RCC 7860 (cell line): ENCODE measurements around the gene TPPP.

Source experiments
- DNase-seq: peaks from one replicate; pipeline ENCODE4 v3.0.0-alpha.2; 2015; ENCODE audit warnings: low spot score
- FAIRE-seq: peaks from 2 replicates; lab custom pipeline; 2012; peaks lifted over from hg19 to GRCh38; lab: Jason Lieb, UNC

The TPPP gene

DNA sequence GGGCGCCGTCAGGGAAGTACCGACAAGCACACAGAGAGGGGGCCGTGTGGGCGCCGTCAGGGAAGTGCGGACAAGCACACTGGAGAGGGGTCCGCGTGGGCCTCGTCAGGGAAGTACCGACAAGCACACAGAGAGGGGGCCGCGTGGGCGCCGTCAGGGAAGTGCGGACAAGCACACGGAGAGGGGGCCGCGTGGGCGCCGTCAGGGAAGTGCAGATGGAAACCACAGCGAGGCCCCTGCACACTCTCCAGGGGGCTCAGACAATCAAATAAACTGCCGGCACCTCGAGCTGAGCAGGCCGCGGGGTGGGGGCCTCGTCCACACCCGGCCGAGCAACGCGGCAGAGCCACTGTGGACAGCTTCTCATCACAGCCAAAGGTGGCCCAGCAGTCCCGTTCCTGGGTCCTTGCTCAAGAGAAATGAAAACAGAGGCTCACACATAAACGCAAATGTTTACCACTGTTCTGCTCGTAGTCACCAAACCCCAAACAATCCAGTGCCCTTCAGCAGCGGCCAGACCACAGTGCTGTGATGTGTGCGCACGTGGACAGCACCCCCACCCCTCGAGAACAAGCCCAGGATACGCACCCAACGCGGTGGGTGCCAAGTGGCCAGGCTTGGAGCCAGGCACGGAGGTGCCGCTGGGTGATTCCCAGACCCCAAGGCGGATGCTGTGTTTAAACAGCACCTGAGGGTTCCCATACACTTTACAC lies 24.7 kb downstream of the TPPP start:
- FAIRE-seq (no peak), DNase-seq (no peak)

DNA sequence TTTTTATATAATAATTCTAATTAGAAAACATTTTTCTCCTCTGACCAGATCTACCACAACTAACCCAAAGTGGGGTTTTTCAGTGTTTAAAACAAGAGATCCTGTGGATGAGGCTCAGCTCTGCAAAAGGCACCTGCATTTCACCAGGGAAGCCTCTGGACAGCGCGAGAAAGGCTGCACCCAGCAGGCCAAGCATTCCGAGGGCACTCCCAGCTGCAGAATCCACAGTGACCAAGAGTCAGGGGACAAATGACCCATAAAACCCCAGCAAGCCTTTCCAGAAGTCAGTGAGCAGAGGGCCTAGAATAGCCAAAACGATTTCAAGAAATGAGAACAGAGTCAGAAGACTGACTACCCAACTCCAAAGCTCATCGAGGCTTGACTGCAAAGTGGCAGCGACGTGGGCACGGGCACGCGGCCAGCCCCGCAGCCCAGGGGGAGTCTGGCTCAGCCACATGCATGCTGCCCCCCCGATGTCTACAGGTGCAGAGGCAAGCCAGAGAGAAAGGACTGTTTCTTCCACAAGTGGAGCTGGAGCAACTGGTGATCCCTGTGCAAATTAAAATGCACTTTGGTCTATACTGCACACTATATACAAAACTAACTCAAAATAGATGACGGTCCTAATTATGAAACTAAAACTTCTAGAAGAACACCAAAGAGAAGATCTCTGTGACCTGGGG lies 26.2 kb downstream of the TPPP start:
- no peak for FAIRE-seq
- DNase-seq, result no peak

DNA sequence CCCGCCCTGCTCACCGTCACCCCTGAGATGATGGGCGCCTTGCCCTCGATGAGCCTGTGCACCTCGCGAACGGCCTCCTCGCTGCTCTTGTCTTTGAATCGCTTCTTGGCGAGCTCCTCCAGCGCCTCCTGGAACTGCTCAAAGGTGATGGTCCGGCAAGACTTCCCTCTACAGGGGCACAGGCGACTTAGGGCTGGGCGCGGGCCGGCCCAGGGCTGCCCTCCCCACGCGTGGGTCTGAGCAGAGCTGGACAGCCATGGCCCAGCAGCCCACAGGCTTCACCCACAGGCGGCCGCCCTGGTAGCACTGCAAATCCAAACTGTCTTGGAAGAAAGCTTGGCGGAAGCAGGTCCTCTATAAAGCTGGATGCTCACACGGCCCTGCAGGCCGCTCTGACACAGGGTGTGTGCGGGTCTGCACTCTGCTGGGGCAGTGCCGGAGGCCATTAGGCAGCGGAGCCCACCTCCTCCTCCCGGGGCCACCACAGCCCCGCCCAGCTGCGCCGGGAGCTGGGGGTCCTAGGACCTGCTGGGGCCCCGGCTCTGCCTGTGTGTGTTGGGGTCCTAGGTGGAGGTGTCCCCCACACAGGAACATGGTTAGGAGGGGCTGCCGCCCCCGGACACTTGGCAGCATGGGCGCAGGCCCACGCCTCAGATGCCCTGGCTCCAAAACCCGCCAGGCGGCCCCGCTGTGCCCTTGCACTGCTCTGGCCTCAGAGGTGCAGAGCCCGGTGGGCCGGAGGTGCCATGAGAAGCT lies 27.0 kb downstream of the TPPP start:
- FAIRE-seq (no peak), DNase-seq (no peak)

DNA sequence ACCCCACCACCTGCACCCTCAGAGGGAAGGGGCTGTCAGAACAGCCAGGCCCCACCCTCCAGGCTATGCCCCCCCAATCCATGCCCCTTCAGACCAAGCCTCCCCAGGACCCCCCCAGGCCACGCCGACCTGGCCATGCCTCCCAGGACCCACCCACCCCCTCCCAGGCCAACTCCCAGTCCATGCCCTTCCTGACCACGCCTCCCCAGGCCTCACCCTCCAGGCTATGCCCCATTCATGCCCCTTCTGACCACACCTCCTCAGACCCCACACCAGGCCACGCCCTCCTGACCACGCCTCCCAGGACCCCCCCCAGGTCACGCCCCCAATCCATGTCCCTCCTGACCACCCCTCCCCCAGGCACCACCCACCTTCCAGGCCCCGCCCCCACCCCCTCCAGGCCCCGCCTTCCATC lies 27.6 kb downstream of the TPPP start:
- FAIRE-seq (no peak), DNase-seq (no peak)

DNA sequence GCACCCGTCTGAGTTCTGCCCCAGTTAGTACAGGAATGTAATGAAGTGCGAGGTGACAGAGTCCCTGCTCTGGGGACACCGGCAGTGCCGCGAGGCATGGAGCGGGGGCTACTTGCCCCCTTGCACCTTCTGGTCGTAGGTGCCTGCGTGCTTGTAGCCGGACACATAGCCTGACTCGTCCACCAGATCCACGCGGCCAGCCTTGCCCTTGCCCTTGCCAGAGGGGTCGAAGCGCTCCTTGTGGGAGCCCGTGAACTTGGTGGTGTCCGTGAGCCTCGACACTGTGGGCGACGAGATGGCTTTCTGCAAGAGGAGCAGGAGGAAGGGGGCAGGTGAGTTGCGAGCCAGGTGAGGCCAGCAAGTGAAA lies 28.2 kb downstream of the TPPP start:
- DNase-seq, result no peak
- no peak for FAIRE-seq

DNA sequence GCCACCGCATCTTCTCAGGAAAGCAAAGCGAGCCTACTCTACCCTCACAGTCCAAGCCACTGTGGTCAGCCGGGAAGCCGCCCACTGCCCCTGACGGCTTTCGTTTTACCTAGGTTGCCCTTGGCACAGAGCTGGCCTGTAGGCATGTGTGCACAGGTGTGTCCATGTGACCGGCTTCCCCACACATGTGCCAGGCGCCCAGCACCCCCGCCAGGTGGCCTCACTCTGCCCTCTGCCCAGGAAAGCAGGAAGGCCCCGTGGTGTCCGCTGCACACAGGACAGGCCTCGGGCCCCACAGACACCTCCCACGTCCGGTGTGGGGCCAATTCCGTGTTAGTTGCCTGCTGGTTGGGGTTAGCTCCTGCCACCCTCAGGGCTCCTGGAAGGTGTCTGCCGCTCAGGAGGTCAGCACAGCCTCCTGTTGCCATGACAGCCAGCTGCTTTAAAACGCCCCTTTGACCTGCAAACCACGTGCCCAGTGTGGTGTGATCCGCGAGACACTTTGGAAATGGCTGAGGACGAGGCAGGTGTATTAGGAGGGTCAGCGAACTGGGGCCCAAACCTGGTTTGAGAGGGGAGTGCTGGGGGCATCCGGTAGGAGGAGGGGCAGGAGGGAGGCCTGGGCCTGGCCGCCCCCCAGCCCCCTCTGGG lies 28.7 kb downstream of the TPPP start:
- no peak for DNase-seq
- FAIRE-seq, result no peak

DNA sequence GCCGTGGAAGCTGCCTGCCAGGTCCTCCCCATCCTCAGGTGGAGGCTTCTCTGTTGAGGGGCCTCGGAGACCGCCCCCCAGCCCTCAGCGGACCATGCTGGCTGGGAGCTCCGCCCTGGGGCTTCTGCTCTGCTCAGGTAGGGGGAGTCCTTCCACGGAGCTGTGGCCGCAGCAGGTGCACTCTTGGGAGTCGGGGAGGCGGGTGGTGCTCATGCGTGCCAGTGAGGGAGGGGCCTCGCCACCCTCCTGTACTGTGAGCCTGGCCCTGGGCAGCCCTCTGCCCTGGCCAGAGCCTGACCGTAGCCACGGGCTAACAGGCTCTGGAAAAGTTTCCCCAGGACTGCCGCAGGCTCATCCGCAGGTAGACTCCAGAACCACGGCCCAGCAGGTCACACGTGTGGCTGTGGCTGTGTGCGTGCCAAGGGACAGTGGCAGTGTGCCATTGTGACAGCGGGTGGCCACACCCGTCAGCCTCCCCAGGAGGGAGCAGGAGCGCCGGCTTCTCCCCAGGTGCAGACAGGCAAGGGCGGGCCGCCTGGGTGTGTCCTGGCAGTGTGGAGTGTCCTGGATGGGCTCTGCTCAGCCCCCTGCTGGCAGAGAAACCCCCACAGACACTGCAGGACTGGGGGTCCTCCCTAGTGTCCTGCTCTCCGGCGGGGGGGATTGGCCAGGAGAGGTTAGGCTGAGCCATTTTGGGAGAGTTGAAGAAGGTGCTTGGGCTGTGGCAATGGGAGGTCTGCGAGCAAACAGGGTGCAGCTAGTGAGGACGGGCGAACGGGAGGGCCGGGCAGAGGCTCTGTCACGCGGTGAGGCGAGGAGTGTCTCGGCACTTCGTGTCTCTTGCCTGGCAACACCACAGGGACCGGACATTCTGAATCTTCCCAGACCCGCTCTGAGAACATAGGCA lies 29.5 kb downstream of the TPPP start:
- FAIRE-seq, result no peak
- DNase-seq, result no peak

DNA sequence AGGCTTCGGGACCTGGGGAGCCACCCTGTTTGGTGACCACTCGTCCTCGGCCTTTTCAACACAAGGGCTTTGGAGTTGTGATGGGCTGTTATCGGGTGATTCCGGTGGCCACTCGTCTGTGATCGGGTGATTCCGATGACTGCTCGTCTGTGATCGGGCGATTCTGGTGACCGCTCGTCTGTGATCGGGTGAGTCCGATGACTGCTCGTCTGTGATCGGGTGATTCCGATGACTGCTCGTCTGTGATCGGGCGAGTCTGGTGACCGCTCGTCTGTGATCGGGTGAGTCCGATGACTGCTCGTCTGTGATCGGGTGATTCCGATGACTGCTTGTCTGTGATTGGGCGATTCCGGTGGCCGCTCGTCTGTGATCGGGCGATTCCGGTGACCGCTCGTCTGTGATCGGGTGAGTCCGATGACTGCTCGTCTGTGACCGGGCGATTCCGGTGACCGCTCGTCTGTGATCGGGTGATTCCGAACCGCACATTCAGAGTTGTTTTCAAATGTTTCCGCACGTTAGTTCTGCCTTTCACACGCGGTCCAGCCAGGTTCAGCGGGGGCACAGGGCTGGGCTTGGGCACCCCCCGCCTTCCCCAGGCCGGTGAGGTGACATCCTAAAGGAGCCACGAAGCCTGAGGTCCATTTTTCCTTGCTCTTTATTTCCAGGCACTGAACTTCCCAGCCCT lies 30.3 kb downstream of the TPPP start:
- FAIRE-seq (no peak), DNase-seq (no peak)

DNA sequence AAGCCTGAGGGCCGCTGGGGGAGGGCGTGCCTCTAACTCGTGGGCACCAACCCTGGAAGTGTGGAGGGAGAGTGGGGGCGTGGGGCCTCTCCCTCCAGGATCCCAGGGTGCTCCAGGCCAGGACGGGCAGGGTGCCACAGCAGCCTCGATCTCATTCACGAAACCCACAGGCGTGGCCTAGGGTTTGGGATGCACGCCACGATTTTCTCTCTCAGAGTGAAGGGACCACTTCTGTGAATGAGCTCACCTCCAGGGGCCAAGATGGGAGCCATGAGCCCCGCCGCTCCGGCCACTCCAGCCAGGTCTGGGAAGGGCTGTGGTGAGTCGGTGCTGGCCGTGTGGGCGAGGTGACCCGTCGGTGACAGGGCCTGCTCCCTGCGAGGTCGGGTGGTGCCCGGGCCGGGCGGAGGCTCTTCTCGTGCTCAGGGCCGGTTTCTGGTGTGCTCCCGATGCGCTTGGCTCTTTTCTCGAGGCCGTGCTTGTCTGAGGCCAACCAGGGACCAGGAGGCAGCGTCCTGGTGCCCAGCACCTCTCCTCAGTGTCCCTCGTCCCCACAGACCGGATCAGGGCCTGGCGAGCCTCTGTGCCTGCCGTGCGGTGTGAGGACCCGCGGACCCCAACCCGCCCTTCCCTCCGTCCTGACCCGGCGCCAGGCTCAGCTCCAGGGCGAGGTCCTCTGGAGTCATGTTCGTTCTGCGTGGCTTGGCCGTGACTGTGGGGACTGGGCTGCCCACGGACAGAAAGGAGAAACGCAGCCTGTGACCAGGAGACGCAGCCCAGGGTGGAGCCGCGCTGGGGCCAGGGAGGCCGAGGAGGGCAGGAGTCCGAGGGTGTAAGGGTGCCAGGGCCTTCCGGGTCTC lies 31.0 kb downstream of the TPPP start:
- FAIRE-seq (no peak), DNase-seq (no peak)

DNA sequence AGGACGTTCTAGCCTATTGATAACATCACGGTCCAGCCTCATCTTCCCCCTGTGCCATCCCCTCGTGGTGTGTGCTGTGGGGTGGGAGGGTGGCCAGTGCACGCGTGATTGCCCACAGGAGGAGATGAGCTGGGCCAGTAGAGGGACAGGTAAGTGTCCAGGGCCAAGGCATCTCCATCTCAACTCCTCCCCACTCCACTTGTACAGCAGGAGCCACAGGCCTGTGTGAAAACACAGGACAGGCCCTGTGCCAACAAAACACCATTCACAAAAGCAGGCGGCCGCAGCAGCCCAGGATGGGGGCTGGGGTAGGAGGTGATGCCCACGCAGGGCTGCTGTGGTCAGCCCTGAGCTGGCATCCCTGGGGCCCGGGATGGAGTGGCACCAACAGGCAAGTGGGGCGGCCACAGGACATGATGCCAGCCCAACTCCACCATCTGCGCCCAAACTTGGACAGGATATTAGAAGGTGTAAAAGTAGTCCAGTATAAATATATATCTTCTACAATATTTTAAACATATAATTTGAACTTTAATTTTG lies 32.6 kb downstream of the TPPP start:
- no peak for FAIRE-seq
- DNase-seq, result no peak

DNA sequence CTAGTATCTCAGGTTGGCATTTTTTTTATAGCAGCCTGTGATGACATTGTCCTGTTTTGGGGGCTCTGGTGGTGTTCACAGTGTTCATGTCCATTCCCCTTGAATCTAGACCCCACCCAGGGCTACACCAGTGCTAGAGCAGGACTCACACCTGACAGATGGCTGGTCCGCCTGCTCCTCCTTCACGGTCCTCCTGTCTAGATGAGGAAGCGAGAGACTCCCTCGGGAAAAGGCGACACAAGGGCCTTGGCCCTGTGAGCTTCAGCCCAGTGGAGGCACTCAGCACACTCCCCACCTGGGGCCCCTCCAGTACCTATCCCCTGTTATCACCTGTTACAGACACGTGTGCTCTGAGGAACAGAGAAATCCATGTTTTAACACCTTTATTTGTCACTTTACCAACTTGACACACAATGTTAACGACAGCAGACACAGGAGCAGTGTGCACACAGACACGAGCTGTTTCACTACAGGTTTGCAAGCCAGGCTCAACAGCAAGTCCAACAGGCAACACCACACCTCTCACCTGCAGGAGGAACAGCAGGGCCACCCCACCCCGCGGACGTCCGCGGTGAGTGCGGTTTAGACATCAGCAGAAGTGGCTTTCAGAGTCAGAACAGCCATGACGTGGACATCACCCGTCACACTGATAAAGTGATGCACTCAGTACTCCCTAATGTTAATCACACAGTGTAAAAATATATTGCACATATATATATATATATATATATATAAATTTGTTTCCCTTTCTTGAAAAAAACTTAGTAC lies 33.5 kb downstream of the TPPP start:
- FAIRE-seq, result no peak

DNA sequence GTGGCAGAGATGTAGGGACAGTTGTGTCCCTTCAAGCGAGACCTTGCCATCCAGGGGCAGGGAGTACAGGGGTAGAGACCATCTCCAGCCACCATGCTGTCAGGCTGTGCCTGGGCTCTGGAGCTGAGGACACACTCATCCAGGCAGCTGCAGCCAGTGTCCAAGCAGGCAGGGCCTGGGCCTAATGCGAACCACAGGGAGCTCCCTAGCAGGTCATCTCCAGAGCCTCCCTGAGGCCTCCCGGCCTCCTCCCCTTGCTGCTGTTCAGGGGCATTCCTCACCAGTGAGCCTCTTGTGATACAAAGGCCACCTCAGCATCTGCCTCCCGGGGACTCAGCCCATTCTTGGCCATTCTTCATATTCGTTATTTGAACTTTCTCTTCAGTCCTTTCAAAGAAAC lies 35.0 kb downstream of the TPPP start:
- FAIRE-seq (no peak), DNase-seq (no peak)

More for the DNA sequence above, 33.5 kb downstream of the TPPP start:
- DNase-seq, result no peak

DNA sequence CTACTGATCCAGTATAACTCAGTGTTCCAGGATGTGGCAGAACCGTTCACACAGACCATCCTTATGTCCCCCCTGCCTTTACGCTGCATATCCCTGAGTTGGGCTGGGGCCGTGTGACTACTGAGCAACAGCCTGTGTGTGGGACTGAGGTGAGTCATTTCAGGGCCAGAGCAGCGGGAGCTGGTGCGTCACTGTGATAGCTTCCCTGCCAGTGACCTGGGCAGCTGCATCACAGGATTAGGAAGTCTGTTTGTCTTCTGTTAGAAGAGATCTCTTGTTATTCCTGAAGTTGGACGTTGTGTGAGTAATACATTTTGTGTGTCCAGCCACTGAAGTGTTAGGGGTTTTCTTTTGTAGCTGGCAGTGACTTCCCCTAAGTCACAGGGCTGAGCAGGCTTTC lies 35.6 kb downstream of the TPPP start:
- peak; percentile 94 for DNase-seq
- FAIRE-seq, result peak; percentile 89

DNA sequence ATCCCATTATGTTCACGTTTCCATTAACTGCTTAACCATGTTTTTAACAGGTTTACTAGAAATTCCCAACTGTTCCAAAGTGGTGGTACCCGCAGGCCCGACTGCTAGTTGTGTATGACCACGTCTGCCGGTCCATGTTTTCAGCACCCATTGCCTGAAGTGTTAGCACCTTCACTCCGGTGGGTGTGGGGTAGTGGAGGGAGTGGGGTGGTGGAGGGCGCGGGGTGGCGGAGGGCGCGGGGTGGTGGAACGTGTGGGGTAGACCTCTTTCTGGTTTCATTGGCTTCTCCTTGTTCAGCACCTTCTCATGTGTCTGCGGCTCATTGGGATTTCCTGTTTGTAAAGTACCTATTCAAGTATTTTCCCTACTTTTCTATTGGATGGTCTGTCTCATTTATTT lies 37.7 kb downstream of the TPPP start:
- FAIRE-seq (no peak), DNase-seq (no peak)

DNA sequence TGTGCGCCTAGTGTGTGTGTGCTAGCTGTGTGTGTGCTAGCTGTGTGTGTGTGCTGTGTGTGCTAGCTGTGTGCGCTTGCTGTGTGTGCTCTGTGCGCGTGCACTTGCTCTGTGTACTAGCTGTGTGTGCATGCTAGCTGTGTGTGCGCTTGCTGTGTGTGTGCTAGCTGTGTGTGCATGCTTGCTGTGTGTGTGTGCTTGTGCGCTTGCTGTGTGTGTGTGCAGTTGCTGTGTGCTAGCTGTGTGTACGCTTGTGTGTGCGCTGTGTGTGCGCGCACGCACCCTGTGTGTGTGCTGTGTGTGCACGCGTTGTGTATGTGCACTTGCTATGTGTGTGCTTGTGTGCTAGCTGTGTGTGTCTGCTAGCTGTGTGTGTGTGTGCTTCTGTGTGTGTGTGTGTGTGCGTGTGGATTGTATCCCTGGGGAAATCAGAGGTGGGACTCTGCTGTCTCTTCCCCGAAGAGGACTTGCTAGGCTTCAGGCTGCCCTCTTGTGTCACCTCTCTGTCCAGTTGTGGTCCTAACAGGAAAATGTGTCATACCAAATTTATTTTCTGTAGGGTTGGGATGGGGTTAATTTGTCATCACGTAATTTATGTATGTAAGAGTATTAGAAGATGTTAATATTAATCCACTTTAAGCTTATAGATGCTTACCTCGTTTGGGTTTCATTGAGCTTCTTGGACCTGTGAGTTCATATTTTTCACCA lies 38.9 kb downstream of the TPPP start:
- FAIRE-seq, result no peak
- no peak for DNase-seq

DNA sequence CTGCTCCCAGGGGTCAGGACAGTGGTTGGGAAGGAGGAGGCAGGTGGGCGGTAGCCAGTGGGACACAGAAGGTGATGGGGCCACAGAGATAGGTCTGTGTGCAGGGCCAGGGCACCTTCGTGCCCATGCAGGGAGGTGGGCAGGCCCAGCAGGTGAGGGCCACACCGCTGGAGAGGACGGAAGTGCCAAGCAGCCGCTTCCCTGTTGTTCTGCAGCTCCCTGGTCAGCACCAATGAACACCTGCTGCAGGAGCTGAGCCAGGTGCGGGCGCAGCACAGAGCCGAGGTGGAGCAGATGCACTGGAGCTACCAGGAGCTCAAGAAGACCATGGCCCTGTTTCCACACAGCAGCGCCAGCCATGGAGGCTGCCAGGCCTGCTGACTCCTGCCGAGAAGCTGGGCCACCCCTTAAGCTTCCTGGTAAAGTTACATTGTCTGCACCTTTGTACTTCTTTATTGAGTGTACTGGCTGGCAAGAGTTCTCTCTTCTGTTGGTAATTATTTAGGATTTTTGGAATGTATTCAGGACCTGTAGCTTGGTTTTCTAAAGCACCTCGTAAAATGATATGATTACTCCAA lies 40.3 kb downstream of the TPPP start:
- DNase-seq (no peak), FAIRE-seq (no peak)

DNA sequence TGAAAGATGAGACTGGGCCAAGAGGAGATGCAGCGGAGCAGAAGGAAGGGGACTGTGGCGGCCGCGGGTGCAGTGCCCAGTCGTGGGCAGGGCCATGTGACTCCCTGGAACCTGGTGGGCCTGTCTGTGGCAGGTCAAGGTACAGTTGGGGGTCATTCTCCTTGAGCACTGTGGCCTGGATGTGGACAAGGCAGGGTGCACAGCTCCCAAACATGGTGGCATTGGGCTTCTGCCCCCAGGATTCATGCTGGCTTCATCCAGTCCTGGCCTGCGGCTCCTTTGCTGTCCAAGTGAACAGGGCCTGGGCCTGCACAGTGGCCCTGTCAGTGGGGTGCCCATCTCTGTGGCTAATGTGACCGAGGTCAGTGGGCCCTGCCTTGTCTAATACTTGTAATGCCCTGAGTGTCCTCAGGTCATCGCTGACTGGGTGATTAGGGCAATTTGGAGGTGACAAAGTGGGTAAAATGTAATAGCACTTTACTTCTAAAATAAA lies 41.1 kb downstream of the TPPP start:
- DNase-seq, result no peak
- no peak for FAIRE-seq
